HG02973 (cell line): ENCODE results near the gene NMNAT2.

Experiments used
- ATAC-seq: cut with Tn5 transposase; IDR thresholded peaks from one replicate; pipeline ENCODE4 v1.9.1; 2021; ENCODE audit warnings: moderate library complexity; ENCODE audit not compliant: unreplicated experiment

The NMNAT2 gene

DNA sequence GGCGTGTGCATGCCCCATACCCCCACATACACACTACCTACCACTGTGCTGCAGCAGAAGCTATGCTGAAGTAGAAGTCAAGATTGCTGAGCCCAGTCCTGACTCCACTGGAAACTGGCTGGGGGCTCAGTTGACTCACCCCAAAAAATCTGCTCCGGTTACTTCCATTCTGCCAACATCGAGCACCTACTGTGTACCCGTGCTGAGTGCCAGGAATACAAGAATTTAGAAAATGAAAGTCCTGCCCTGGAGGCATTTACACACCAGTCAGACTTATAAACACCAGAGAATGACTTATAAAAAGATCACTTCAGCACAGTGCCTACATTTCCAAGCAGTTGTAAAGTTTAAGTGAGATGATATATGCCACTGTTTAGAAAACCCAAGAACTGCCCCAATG is 99.1 kb downstream of the NMNAT2 start:
- ATAC-seq: no peak

DNA sequence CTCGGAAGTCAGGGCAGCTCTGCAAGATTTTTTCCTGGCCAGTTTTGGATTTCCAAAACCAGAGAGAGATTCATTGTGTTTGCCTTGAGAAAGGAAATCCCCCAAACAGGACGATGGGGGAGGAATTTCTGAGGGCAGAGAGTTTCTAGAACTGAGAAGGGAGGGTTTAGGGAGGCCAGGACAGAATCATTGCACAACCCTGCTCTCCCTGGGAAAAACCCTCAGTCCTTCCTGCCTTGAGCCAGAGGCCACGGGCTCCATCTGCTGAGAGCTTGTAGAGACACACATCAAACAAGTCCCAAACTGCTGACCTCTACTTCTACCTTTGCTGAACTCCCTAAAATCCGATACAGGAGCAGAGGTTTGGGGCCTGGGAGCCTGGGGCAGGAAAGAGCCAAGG is 99.7 kb downstream of the NMNAT2 start:
- no peak for ATAC-seq

DNA sequence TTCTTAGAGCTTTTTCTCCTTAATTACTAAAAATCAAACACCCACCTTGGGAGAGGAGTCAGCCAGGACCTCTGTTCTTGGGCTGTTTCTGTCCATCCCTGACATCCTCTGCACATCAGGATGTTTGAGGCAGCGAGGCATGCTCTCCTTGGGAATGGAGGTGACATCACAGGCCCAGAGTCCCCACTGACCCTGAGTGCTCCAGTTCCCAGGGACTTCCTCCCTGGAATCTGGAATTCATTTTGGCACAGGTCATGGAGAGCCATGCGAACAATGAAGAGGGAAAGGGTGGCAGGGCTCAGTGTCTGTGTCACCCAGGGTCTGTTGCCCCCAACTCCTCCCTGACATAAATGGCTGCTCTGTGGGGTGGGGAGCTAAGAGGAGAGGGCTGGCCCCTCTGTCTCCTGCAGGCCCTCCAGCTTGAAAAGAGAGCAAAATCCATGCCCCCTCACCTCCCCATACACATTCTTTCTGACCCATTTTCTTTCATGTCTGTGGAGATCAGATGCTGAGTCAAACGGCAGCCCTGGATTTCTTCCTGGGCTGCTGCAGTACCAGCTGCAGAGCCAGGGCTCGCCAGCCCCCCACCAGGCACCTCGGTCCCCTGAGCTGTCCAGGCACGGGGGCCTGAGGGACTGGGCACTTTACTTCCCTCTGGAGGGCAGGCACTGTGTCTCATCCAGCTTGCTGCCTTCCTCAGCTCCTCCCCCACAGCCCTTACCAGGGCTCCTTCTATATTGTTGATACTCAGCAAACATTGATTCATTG is 102.0 kb downstream of the NMNAT2 start:
- no peak for ATAC-seq

DNA sequence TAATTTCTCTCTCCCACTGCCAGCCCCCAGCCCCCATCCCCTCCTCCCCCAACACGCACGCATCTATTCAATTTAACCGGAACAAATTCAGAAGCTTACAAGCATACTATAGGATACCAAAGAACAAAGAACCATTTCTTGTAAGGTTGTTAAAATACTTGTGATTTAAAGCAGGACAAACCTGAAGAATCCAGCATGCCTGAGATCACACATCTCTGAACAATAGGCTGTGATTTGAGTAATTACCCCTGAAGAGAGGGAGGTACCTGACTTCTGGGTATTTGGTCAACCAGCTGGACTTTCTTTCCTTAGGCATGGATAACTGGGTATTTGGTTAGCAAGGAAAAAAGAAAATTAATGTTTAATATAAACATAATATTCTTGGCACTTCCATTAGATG is 105.1 kb downstream of the NMNAT2 start:
- no peak for ATAC-seq

DNA sequence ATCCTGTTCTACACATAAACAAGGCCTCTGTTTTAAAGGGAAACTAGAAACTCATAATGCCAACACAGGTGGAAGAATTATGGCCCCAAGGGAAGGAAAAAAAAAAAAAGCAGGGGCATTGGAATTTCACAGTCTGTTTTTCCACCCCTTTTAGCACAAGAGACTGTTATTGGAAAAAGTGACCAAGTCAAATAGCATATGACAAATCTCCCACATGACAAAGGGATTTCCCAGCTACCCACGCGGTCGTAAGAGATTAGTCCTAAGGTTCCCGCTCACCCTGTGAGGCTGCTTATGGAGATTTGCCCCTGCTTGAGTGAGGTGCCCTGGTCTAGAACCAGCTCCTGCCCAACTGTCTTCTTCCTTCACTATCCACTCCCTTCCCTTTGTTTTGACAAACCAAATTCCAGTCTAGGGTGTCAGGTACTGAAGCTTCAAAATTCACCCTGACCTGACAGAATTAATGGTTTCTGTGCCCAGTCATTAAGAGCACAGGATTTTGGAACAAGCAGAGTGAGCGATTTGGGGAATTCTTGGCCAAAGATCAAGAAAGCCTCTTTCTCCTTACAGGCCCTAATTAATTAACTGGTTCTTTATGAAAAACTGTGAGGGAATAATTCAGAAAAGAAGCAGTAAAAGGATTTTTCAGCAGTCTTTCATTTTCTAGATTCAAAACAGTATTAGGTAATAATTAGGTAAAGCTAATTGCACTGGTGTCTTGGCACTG is 107.3 kb downstream of the NMNAT2 start:
- ATAC-seq: no peak

DNA sequence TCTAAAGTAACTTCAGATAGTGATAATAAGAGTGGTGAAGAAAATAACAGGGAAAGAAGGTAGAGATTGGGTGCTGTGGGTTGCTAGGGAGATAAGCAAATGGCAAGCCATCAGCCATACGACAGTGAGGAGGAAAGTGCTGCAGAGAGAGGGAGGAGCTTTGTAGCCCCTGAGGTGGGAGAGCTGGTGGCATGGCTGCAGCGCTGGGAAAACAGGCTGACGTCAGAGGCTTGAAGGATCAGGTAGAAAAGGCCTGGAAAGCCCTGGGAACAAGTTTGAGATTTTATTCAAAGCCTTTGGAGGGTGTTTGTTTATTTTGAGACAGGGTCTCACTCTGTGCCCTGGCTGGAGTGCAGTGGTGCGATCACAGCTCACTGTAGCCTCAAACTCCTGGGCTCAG is 109.5 kb downstream of the NMNAT2 start:
- no peak for ATAC-seq

DNA sequence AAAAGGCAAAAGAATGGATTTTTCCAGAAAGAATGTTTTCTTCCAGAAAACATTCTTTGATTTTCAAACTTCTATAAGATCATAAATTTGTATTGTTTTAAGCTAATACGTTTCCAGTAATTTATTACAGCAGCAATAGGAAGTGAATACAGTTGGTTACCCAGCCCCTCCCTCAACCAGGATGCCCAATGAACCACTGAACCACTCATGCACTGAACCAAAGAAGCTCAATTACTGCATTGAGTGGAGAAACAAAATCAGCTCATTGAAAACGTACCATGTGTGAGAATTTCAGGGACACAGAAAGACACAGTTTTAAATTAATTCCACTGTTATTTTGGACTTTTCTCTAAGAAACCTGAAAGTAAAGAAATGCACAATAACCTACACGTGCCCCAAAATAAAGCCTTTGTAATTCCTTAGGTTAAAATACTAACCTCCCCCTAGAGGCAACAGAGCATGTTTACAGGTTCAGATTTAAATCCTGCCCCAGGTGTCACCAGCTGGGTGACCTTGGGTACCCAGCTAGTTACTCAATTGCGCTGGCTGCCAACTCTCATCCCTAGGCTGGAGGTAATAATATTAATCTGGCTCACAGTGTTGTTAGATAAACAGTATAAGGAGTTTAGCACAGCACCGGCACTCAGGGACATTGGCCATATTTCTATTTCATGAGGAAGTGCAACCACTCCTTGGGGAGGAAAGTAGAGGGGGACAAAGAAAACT is 111.7 kb downstream of the NMNAT2 start:
- no peak for ATAC-seq

DNA sequence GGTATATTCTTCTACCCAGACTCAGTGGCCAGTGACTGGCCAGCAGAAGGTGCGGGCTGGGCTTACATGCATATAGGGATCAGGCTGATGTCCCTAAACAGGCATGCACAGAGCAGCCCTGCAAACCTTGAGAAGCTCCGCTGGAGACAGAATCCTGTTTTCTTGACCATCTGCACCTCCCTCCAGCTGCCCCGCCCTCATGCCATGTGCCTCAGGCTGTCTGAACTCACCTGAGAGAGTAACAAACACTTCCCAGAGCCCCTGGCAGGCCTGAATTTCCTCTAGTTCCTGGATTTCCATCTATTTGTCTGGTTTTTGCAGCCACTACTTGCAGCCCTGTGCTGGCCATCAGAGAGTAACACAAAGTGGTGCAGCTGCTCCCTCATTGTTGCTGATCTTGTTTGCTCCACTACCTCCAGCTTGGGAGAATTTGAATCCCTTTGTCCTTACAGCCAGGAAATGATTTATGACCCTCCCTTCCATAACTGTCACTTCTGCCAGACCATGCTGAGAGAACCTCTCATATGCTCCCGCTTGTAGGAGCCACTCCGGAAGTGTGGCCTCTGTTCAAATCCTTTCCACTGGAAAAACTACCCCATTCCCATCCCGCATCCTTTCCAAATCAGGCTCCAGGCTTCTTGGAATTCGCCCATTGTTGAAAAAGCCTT is 113.6 kb downstream of the NMNAT2 start:
- no peak for ATAC-seq

DNA sequence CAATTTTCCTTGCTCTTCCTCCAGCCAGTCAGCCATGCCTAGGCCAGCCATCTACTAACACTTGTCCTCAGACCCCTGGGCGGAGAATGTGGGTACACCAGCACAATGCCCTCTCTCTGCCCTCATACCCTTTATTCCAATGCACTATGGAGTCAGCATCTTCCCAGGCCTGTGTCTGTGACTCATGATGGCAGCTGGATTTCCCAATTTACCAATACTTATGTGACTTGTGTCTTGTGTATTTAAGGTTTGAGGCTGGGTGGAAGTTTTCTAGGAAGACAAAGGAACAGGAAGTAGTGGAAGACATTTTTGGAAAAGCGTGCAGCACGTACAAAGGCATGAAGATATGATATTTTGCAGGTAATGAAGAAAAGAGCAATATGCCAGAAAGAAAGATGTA is 114.3 kb downstream of the NMNAT2 start:
- ATAC-seq: no peak

DNA sequence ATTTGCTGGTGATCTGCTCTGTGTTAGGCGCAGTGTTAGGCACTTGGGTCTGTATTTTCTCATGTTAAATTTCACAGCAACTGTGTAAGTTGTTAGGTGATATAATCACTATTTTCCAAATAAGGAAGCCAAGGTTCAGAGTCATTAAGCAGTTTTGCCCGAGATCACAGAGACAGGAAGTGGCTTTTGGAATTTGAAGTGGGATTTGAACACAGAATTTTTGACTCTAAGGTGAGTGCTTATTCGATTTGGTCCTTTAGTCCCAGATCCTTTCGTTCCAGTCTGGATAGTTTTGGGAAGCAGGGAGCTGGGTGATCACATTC is 114.9 kb downstream of the NMNAT2 start:
- ATAC-seq: no peak

DNA sequence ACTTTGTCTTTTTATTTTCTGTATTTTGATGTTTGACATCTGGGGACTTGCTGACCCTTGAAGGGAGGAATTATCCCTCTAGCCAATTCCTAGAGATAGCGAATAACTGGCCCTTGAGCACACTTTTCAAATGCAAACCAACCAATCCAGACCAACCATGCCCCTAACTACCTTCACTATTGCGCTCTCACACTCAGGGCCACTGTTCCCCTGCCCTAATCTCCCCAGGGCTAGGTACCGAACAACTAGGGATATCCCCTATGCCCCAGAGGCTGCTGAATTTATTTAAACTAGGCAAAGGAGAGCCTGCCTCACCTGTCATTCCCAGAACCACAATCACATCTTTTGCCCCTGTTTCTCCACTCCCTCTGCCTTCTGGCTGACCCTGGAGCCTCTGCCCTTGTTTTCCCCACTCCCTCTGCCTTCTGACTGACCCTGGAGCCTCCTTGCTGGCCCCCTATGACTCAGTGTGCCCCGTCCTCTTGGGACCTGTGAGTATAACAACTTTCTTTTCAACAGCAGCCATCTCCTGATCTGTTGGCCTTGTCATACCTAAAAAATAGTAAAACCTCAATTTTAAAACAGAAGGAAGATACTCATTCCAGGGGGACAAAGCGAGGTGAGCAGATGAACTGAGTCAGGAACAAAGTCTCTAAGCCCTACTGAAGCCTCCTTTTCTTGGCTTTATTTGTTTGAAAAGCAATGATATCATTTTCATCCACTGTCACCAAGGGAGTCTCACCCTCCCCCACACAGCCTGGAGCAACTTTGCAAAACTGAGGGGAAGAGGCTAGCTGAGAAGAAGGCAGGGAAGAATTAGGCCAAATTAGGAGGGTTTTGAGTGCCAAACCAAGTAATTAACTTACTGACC is 115.5 kb downstream of the NMNAT2 start:
- ATAC-seq: no peak

DNA sequence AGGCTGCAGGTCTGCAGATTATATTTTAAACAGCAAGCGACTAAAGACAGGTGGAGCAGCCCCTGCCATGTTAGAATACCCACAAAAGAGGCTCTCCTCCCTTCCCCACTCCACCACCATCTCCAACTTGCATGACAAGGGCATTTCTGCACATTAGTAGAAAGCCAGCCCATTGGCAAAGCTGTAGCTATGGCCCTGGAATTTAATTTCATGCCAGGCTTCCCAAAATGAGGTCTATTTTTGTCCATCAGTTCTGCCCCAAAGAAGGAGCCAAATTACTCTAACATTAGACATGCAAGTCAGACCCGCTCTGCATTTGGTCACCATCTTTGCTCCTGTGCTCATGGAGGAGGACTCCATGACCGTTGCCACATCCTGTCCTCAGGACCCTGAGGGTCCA is 116.9 kb downstream of the NMNAT2 start:
- no peak for ATAC-seq

DNA sequence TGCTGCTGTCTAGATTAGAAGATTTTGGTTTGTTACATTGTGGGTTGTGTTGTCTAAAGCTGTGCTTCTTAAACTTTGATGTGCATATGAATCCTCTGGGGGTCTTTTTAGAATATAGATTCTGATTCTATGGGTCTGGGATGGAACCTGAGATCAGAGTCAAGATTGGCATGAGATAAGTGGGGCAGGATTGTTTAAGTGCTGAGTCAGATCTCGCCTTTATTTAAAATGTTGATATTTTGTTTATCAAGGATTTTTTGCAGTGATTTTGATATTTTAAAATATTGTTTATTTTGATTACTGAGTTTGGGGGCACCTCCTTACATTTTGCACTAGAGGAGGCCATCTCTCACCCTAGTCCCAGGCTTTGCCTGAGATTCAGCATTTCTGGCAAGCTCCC is 117.4 kb downstream of the NMNAT2 start:
- ATAC-seq: no peak

DNA sequence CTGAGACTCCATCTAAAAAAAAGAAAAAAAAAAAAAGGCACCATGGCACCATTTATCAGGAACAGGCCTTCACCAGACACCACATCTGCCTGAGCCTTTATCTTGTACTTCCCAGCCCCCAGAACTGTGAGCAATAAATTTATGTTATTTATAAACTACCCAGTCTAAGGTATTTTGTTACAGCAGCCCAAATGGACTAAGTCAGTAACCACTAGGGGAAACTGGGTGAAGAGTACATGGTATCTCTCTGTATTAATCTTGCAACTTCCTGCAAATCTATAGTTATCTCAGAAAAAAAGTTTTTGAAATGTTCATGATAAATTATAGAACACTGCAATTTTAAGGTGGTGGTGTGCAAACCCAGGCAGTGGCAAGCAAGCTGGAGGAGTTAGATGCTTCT is 117.8 kb downstream of the NMNAT2 start:
- ATAC-seq: no peak

DNA sequence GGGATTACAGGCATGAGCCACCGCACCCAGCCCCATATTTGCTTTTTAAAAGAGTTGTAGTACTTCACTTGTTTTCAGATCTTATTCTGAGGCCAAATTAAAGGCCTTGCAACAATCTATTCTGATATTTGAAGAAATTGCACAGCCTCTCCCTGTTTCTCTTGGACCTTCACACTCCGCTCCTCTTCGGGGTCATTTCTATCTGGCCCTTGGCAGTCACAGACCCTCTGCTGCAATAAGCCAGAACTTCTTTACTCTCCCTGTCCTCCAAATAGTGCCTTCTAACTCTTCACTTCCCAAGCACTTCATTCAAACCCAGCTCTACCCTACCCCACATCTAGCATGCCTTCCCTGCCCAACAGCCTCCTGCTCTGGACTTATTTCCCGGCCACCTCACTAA is 121.4 kb downstream of the NMNAT2 start:
- no peak for ATAC-seq

DNA sequence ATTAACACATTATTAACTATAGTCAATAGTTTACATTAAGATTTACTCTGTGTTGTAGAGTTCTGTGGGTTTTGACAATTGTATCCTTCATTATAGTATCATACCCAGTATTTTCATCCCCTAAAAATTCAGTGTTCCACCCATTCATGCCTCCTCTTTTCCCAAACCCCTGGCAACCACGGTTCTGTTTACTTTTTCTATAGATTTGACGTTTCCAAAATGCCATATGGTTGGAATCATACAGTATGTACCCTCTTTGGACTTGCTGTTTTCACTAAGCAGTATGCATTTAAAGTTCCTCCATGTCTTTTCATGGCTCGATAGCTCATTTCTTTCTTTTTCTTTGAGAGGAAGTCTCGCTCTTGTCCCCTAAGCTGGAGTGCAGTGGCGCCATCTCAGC is 122.7 kb downstream of the NMNAT2 start:
- no peak for ATAC-seq

DNA sequence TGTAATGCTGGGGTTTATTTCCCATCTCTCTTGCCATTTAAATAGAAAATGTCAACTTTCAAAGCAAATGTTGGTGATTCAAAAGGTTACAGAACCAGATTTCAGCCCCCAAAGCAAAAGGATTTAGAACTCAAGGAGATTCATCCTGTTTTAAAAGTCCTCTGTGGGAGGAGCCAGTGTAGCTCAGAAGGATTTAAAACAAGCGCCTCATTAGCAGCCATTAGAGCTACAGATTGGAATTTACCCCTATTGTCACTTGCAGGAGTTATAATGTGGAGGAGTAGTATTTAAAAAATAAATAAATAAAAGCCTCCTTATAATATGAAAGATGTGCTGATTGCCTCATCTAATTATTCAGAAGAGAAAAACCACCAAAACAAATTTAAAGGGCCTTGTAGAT is 124.3 kb downstream of the NMNAT2 start:
- no peak for ATAC-seq

DNA sequence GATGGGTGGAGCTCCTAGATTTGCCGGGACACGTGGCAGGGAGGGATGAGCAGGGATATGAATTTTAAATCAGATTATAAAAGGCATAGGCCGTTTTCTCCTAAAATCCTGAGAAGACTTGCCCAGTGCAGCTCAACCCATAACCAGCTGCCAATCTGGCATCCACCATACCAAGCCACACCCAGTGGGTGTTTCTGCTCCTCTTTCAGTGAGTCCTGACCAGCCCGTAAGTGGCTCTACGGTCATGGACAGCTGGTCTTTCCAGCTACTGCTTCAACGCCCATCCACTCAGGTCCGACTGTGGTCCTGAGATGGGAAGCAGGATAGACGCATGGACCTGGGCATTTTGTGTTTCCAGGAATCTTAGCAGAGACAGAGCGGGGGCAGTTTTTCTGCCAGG is 124.9 kb downstream of the NMNAT2 start:
- ATAC-seq: no peak

DNA sequence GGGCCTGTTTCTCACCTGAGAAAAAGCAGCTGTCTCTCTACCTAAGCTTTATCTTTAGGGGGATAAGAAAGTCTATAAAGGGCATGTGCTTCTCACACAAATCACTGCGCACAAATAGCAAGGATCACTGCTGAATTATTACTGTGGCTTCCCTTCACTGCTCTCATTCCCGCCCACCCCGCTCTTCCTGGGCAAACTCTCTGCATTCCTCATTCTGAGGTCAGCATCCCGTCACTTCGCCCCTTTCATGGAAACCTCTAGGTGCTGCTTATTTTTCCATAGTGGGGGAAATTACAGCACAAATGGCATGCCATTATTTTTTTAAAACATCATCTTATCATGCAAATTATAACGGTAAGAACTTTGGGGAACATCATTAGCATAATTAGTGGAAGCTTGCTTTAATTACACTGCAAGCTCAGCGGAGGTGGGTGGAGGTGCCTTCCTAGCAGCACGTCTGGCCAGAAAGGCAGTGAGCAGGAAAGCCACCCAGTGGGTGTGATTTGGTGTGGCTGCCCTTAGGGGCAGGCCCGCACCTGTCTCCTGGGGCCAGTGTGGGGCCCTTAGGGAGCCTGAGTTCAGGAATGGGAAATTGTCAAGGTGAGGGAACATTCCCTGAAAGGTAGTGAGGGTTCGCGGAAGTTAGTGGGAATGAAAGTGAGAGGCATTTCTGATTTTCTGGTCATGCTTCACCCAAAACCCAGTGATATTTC is 126.2 kb downstream of the NMNAT2 start:
- no peak for ATAC-seq

DNA sequence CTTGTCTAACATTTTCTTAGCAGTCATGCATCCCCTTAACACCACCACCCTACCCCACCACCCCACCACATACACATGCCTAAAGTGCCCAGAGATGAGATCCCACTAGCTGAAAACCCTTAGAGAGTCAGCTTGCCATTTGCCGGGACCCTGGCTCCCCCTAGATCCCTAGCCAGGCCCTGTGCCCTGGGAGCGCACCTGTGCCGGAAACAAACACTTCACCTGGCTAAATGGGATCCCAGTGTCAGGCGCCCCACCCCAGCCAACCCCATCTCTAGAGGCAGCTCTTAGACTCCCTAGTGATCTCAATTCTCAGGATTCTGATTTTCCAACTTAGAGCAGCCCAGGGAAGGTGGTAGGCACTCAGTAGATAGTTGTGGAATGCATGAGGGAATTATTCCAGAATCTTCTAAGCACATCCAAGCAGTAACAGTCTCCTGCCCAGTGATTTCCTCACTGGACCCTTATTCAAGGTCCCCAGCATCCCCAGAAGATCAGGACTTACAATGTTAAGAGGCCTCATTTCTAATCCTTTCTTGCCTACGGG is 126.9 kb downstream of the NMNAT2 start:
- ATAC-seq: no peak
